ENCODE data around the gene GP1BA.

GP1BA gene

GRCh38 chr17:4893721-4894560 lies 38.1 kb upstream of the GP1BA start:
- no peak overlapping the region for H3K27ac ChIP-seq
- TF ChIP-seq, protein P1, sequence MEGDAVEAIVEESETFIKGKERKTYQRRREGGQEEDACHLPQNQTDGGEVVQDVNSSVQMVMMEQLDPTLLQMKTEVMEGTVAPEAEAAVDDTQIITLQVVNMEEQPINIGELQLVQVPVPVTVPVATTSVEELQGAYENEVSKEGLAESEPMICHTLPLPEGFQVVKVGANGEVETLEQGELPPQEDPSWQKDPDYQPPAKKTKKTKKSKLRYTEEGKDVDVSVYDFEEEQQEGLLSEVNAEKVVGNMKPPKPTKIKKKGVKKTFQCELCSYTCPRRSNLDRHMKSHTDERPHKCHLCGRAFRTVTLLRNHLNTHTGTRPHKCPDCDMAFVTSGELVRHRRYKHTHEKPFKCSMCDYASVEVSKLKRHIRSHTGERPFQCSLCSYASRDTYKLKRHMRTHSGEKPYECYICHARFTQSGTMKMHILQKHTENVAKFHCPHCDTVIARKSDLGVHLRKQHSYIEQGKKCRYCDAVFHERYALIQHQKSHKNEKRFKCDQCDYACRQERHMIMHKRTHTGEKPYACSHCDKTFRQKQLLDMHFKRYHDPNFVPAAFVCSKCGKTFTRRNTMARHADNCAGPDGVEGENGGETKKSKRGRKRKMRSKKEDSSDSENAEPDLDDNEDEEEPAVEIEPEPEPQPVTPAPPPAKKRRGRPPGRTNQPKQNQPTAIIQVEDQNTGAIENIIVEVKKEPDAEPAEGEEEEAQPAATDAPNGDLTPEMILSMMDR (conservative IDR thresholded peaks at IDR 0.05), result no peak

GRCh38 chr17:4895121-4895520 lies 37.0 kb upstream of the GP1BA start:
- H3K27ac ChIP-seq, result no peak overlapping the region
- TF ChIP-seq, protein P1 (conservative IDR thresholded peaks at IDR 0.05), result no peak

- TF ChIP-seq, protein P1 (conservative IDR thresholded peaks at IDR 0.05), result no peak
- no peak overlapping the region for H3K27ac ChIP-seq
Observed at GRCh38 chr17:4895657-4896331, 36.3 kb upstream of the GP1BA start.

GRCh38 chr17:4896332-4897197 lies 35.5 kb upstream of the GP1BA start:
- TF ChIP-seq, protein P1 (conservative IDR thresholded peaks at IDR 0.05), result no peak
- H3K27ac ChIP-seq, result no peak overlapping the region

DNA sequence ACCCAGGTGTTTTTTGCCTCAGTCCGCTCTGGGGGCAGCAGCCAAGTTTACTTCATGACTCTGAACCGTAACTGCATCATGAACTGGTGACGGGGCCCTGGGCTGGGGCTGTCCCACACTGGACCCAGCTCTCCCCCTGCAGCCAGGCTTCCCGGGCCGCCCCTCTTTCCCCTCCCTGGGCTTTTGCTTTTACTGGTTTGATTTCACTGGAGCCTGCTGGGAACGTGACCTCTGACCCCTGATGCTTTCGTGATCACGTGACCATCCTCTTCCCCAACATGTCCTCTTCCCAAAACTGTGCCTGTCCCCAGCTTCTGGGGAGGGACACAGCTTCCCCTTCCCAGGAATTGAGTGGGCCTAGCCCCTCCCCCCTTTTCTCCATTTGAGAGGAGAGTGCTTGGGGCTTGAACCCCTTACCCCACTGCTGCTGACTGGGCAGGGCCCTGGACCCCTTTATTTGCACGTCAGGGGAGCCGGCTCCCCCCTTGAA lies 34.8 kb upstream of the GP1BA start:
- H3K27ac ChIP-seq, result no peak overlapping the region
- TF ChIP-seq, protein P1 (conservative IDR thresholded peaks at IDR 0.05), result no peak

DNA sequence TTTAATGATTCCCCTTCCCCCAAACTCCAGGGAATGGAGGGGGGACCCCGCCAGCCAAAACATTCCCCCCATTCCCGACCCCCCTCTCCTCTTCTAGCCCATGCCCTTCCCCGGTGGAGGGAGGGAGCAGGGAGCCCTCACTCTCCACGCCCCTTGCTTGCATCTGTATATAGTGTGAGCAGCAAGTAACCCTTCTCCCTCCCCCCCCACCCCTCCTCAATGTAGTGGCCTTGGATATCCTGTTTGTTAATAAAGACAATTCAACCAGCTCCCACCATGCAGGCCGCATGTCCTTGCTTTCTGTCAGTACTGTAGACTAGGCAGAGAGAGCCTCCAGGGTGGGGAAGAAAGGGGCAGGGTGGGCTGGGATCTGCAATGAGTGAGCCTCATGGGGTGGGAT lies 34.3 kb upstream of the GP1BA start:
- TF ChIP-seq, protein P1 (conservative IDR thresholded peaks at IDR 0.05), result no peak
- H3K27ac ChIP-seq, result no peak overlapping the region

GRCh38 chr17:4898351-4898750 lies 33.7 kb upstream of the GP1BA start:
- TF ChIP-seq, protein P1 (conservative IDR thresholded peaks at IDR 0.05), result no peak
- H3K27ac ChIP-seq, result no peak overlapping the region

Data from VCaP (cell line).